GM12801 (cell line): Measurements from ENCODE around the gene CNN1.

Experiments
- CTCF ChIP-seq: IDR thresholded peaks from one replicate; pipeline ENCODE4 v1.5.1; 2011; ENCODE audit warnings: control low read depth; ENCODE audit not compliant: insufficient read length; ENCODE audit errors: extremely low read depth

Gene CNN1

GRCh38 chr19:11499890-11500420 lies 38.7 kb upstream of the CNN1 start:
- TF ChIP-seq CTCF = no peak

- no peak for TF ChIP-seq CTCF
Measured at GRCh38 chr19:11504502-11505031, 34.1 kb upstream of the CNN1 start.

- TF ChIP-seq CTCF = no peak
Measured at GRCh38 chr19:11505032-11505503, 33.6 kb upstream of the CNN1 start.

- TF ChIP-seq CTCF = no peak
Measured at GRCh38 chr19:11505504-11506100, 33.0 kb upstream of the CNN1 start, which contains the start of gene ZNF653. Gene ZNF653 (minus strand): TSS chr19:11505839. CDS start chr19:11505786, 53 bp downstream.

- TF ChIP-seq CTCF = no peak
Measured at GRCh38 chr19:11506101-11506555, 32.5 kb upstream of the CNN1 start.

- TF ChIP-seq CTCF = no peak
Measured at GRCh38 chr19:11506967-11507366, 31.7 kb upstream of the CNN1 start.

- no peak for TF ChIP-seq CTCF
Measured at GRCh38 chr19:11507370-11508078, 31.1 kb upstream of the CNN1 start.
